GM12801 (cell line): ENCODE results near the gene GRAMD4.

Source experiments
- TF ChIP-seq, protein P1 (sequence below): IDR thresholded peaks from one replicate; pipeline ENCODE4 v1.5.1; 2011; ENCODE audit warnings: control low read depth; ENCODE audit not compliant: insufficient read length; ENCODE audit errors: extremely low read depth

GRAMD4 gene

GRCh38 chr22:46575911-46576555 is 44.2 kb upstream of the GRAMD4 start:
- TF ChIP-seq, protein P1, sequence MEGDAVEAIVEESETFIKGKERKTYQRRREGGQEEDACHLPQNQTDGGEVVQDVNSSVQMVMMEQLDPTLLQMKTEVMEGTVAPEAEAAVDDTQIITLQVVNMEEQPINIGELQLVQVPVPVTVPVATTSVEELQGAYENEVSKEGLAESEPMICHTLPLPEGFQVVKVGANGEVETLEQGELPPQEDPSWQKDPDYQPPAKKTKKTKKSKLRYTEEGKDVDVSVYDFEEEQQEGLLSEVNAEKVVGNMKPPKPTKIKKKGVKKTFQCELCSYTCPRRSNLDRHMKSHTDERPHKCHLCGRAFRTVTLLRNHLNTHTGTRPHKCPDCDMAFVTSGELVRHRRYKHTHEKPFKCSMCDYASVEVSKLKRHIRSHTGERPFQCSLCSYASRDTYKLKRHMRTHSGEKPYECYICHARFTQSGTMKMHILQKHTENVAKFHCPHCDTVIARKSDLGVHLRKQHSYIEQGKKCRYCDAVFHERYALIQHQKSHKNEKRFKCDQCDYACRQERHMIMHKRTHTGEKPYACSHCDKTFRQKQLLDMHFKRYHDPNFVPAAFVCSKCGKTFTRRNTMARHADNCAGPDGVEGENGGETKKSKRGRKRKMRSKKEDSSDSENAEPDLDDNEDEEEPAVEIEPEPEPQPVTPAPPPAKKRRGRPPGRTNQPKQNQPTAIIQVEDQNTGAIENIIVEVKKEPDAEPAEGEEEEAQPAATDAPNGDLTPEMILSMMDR = no peak

DNA sequence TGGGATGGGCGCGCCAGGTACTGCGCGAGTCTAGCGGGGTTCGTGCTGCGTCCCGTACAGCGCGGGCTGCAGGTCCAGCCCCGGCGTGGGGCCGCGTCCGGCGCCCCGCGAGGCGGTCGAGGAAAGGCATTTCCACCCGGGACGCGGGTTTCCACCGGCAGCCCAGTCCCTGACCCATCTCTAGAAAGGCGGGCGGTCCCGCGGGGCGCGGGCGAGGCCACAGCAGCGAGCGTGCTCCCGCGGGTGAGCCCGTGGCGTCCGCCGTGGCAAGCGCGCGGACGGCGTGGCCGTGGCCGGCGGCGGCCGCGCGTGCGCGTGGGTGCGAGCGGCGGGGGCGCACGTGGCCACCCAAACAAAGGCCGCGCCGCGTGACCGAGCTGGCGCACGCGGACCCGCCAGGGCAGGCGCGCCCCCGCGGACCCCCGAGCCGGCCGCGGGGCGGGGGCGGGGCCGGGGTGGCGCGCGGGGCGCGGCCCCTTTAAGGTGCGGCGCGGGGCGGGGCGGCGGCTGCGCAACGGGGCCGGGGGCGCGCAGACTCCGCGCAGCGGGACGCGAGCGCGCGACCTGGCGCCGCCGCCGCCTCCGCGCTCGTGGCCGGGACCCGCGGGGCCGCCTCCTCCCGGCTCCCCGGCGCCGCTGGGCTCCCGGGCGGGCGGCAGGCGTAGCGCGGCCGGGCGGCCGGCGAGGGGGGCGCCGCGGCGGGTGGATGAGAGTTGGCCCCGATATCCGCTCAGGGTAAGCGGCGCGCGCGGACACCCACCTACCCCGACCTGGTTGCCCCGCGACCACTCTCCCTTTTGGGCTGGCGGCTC is 43.4 kb upstream of the GRAMD4 start:
- TF ChIP-seq, protein P1 = no peak

GRCh38 chr22:46577368-46578249 is 42.6 kb upstream of the GRAMD4 start:
- TF ChIP-seq, protein P1 = no peak

- TF ChIP-seq, protein P1 = no peak
Measured at GRCh38 chr22:46578251-46578823, 41.8 kb upstream of the GRAMD4 start.

DNA sequence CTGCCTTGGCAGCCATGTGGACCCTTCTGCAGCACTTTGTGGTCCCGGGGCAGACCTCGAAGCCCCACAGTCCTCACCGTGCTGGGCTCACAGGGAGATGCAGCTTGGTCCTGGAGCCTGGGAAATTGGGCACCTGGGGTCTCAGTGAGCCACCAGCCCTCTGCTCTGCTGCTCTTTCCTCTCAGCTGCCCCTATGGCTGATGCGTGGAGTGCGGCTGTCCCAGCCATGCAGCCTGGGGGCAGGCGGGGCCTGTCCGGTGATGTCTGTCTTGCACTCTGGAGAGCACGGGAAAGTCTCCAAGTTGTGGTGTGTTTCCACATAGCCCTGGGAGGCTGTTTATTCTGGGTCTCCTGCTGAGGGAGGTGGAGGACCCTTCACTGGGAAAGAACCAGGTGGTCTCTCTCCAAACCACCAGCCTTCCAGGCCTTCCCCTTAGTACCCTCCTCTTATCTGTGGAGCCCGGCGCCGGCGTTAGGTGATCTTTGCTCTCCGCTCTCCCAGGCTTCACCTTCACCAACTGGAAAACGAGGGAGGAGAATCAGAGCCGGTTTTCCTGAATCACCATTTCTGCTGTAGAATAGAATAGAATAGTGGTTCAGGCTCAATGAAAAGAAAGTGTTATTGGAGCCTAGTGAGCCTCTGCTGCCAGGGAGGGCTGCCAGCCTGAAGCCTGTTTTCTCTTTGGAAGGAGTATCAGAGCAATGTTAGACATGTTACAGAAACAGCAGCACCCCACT is 41.2 kb upstream of the GRAMD4 start:
- TF ChIP-seq, protein P1 = no peak

DNA sequence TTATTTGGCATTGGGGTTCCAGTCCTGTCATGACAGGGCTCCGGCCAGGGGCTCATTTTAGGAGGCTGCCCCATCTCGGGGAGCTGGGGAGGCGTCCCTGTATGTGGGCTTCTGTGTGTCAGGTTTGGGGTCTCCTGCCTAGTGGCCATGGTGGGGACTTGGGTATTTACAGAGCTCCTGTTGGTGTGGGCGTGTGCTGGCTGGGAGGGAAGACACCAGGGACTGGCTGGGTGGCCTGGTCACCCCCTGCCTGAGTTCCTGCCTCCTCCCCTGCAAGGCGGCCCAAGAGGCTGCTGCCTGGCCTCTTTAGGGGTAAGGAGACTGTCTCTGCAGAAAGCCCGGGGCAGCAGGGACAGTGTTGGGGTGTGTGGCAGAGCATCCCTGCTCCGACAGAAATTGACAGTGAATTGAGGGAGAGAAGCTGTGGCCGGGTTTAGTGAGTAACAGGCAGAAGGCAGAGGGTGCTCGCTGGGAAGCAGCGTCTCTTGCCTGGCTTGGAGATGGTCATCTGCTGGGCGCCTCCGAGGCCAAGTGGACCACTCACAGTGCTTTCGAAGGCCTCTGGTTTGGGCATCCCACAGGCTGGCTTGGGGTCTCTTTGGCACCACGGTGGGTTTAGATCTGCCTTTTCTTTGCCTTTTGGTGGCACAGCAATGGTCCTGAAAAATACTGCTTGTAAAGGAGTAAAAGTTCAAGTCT is 40.3 kb upstream of the GRAMD4 start:
- TF ChIP-seq, protein P1 = no peak
